ENCODE results near the gene AFAP1L2. TPM values are rescaled to one million over a fixed set of nuclear protein-coding genes. Genes with fewer than 3 reads are reported as not detected.

The AFAP1L2 gene
- total RNA-seq, 3 donors from 2014 or later: 4.2 to 43.9 (median 20.0) TPM

GRCh38 chr10:114408112-114408967 lies 4.0 kb upstream of the AFAP1L2 start:
- H3K4me3 ChIP-seq: no peak overlapping the region
- TF ChIP-seq POLR2A (IDR thresholded peaks at IDR 0.05) (no peak), CTCF (IDR thresholded peaks at IDR 0.05) (no peak), POLR2AphosphoS5 (IDR thresholded peaks at IDR 0.05) (no peak)

GRCh38 chr10:114406455-114406854 lies 2.2 kb upstream of the AFAP1L2 start:
- no peaks in the 10 kb centered on the region for H3K27me3 ChIP-seq
- H3K4me1 ChIP-seq: no peaks in the 10 kb centered on the region
- H3K9me3 ChIP-seq: no peaks in the 10 kb centered on the region
- intact Hi-C loops (cut with DNase I; ENCODE audit: low total_unique reads): no loop called here
- no peaks in the 10 kb centered on the region for H3K36me3 ChIP-seq
- H3K27ac ChIP-seq: no peak overlapping the region
- DNase-seq (ENCODE audit: low spot score in 2 of 2): no peak
- TF ChIP-seq CTCF (IDR thresholded peaks at IDR 0.05) (no peak), POLR2A (IDR thresholded peaks at IDR 0.05) (no peak), POLR2AphosphoS5 (IDR thresholded peaks at IDR 0.05) (no peak)
- no peak overlapping the region for H3K4me3 ChIP-seq

More at GRCh38 chr10:114408112-114408967, 4.0 kb upstream of the AFAP1L2 start:
- Histone ChIP-seq H3K9me3 (no peaks in the 10 kb centered on the region), H3K27ac (no peak overlapping the region), H3K27me3 (no peaks in the 10 kb centered on the region), H3K36me3 (no peaks in the 10 kb centered on the region), H3K4me1 (no peaks in the 10 kb centered on the region)
- no peak for DNase-seq (ENCODE audit: low spot score in 2 of 2)
- intact Hi-C loops (cut with DNase I; ENCODE audit: low total_unique reads): no loop called here

- no peaks in the 10 kb centered on the region for H3K36me3 ChIP-seq
Measured at GRCh38 chr10:114405011-114405350, 679 bp upstream of the AFAP1L2 start.

GRCh38 chr10:114403541-114404161 lies 651 bp downstream of the AFAP1L2 start:
- Histone ChIP-seq H3K4me3 (peak overlapping the region; percentile 48 to 95 (median 66)), H3K27ac (peak overlapping the region; percentile 91 to 92), H3K36me3 (no peaks in the 10 kb centered on the region), H3K9me3 (no peaks in the 10 kb centered on the region), H3K4me1 (peaks cover 0 to 17% of the 10 kb centered on the region in 2 donors), H3K27me3 (no peaks in the 10 kb centered on the region)
- TF ChIP-seq POLR2AphosphoS5 (IDR thresholded peaks at IDR 0.05): no peak
- TF ChIP-seq CTCF (IDR thresholded peaks at IDR 0.05): peak in 1 of 3 donors; percentile 23
- no peak for TF ChIP-seq POLR2A (IDR thresholded peaks at IDR 0.05)
- intact Hi-C loops (cut with DNase I; ENCODE audit: low total_unique reads): no loop called here
- DNase-seq (ENCODE audit: low spot score in 2 of 2): no peak

More at GRCh38 chr10:114405011-114405350, 679 bp upstream of the AFAP1L2 start:
- no peaks in the 10 kb centered on the region for H3K9me3 ChIP-seq
- H3K4me1 ChIP-seq: peaks cover 0 to 8% of the 10 kb centered on the region in 2 donors
- H3K27ac ChIP-seq: peak overlapping the region; percentile 91 to 92
- no peak for DNase-seq (ENCODE audit: low spot score in 2 of 2)
- peak overlapping the region; percentile 48 to 95 (median 66) for H3K4me3 ChIP-seq
- no peak for TF ChIP-seq POLR2AphosphoS5 (IDR thresholded peaks at IDR 0.05)
- TF ChIP-seq CTCF (IDR thresholded peaks at IDR 0.05): no peak
- no peak for TF ChIP-seq POLR2A (IDR thresholded peaks at IDR 0.05)
- intact Hi-C loops (cut with DNase I; ENCODE audit: low total_unique reads): no loop called here
- no peaks in the 10 kb centered on the region for H3K27me3 ChIP-seq
